ENCODE data around the gene ARMC6.

DNA sequence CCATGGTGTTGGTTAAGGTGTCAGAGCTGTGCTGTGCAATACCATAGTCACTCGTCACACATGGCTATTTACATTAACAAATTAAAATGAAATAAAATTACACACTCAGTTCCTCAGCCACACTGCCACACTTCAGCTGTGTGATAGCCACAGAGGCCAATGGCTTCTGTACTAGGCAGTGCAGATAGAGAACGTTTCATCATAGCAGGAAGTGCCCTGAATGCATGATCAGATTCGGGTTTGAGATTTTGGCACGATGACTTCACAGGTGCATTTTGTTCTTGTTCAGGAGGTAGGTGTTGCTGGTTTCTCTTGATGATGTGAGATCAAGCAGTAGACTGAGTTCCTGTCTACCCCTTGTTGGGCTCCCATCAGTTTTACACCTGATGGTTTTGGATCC is 6.5 kb downstream of the ARMC6 start:
- TF ChIP-seq CTCF (IDR thresholded peaks at IDR 0.05; ENCODE audit: borderline replicate concordance, extremely low read depth, low read length, poor library complexity, severe bottlenecking) = no peak
- no peak for TF ChIP-seq EZH2 (IDR thresholded peaks at IDR 0.05; ENCODE audit: borderline replicate concordance, low read depth, low read length, severe bottlenecking)

Data from DND-41 (cell line).